NT2/D1 (cell line): ENCODE data around the gene ZBTB43.

ENCODE experiments used
- DNase-seq: peaks from one replicate; pipeline ENCODE4 v3.0.0-alpha.2; 2011; ENCODE audit warnings: low read depth, low spot score
- H3K27me3 ChIP-seq: 2 replicates; pipeline ENCODE4 v1.6.0; 2011; ENCODE audit warnings: mild to moderate bottlenecking; ENCODE audit not compliant: insufficient read length, insufficient read depth
- H3K36me3 ChIP-seq: 2 replicates; pipeline ENCODE4 v1.6.1; 2011; ENCODE audit warnings: mild to moderate bottlenecking, low read length, mixed read lengths; ENCODE audit not compliant: insufficient read depth, insufficient read length
- H3K4me1 ChIP-seq: 2 replicates; pipeline ENCODE4 v1.5.1; 2011; ENCODE audit not compliant: insufficient read depth, insufficient read length
- H3K4me3 ChIP-seq: 2 replicates; pipeline ENCODE4 v1.5.1; 2011; ENCODE audit warnings: low read depth; ENCODE audit not compliant: insufficient read length
- H3K9ac ChIP-seq: 2 replicates; pipeline ENCODE4 v1.6.0; 2011; ENCODE audit warnings: low read depth; ENCODE audit not compliant: insufficient read length
- H3K9me3 ChIP-seq: 2 replicates; pipeline ENCODE4 v1.5.1; 2011; ENCODE audit warnings: mild to moderate bottlenecking, low read length; ENCODE audit not compliant: insufficient read depth
- SUZ12 ChIP-seq: IDR thresholded peaks from 2 replicates; pipeline ENCODE4 v1.6.1; 2011; ENCODE audit not compliant: insufficient read length, insufficient read depth; ENCODE audit errors: extremely low read depth
- YY1 ChIP-seq: IDR thresholded peaks from 2 replicates; pipeline ENCODE4 v1.6.1; 2011; ENCODE audit not compliant: insufficient read length, insufficient read depth
- ZNF274 ChIP-seq: IDR thresholded peaks from 2 replicates; pipeline ENCODE4 v1.6.1; 2011; ENCODE audit warnings: mild to moderate bottlenecking, low read depth, low read length

ZBTB43 gene

GRCh38 chr9:126885131-126885641 is 80.3 kb downstream of the ZBTB43 start:
- Histone ChIP-seq H3K4me1 (peaks cover 9% of the 10 kb centered on the region), H3K4me3 (no peak overlapping the region), H3K27me3 (no peaks in the 10 kb centered on the region), H3K36me3 (peaks cover 22% of the 10 kb centered on the region), H3K9me3 (no peaks in the 10 kb centered on the region), H3K9ac (no peak overlapping the region)
- no peak for DNase-seq
- no peak for TF ChIP-seq SUZ12
- no peak for TF ChIP-seq YY1
- TF ChIP-seq ZNF274: no peak

DNA sequence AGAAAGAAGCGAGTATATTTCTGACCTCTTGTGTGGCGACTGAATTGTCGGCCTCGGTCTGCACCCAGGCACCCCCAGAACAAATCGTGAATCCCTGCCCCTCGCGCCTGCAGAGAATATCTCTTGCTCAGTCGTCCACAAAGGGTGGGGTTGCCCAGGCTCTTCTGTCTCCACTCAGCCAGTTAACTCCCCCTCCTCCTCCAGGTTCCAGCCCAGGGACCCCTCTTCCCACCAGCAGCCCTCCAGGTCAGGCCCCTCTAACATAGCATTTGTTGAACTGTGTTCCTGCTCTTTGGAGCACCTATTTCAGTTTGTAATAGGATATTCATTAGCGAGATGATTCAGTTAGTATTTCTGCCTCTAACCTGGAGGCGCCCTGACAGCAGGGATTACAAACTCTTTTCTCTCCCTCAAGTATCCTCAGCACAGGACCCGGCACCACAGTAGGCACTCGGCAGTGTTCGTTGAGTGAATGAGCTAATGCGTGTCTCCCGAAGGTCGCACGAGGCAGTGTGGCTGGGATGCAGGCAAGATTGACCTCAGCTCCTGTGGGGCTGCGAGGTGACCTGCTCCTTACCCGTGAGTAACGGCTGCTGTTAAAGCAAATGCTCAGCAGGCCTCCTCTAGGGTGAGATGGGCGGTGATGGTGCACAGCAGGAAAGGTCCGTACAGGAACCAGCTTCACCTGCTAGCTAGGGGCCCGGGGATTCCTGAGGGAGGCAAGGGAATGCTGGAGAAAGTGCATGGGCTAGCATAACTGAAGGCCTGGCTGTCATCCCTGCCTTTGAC is 81.4 kb downstream of the ZBTB43 start:
- TF ChIP-seq YY1 (no peak), SUZ12 (no peak), ZNF274 (no peak)
- no peaks in the 10 kb centered on the region for H3K27me3 ChIP-seq
- no peak overlapping the region for H3K9ac ChIP-seq
- no peak for DNase-seq
- H3K36me3 ChIP-seq: peaks cover 16% of the 10 kb centered on the region
- no peak overlapping the region for H3K4me3 ChIP-seq
- peaks cover 11% of the 10 kb centered on the region for H3K4me1 ChIP-seq
- H3K9me3 ChIP-seq: no peaks in the 10 kb centered on the region

DNA sequence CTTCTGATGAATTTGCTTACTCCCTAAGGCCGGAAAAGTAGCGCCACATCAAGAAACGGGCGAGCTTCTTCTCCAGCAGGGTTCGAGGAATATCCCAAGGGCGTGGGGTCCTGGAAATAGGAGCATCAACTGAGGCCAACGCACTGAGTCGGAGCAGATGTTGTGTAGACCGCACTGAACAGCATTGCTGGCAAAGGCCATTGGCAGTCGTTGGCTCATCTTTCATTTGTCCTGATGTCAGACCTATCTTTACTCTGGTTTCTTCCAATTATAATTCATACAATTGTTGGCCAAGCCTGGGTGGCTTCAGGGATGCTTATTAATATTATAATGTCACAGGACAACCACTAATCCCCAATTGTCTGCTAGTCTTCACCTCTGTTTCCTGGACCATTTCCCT is 82.1 kb downstream of the ZBTB43 start:
- TF ChIP-seq SUZ12 (no peak), ZNF274 (no peak), YY1 (no peak)
- Histone ChIP-seq H3K4me3 (no peak overlapping the region), H3K36me3 (peaks cover 16% of the 10 kb centered on the region), H3K4me1 (peaks cover 11% of the 10 kb centered on the region), H3K9me3 (no peaks in the 10 kb centered on the region), H3K27me3 (no peaks in the 10 kb centered on the region), H3K9ac (no peak overlapping the region)
- no peak for DNase-seq
